ACC112 (cell line): Measurements from ENCODE around the gene MEF2C.
A peak's percentile ranks its signal among the peaks of the same experiment; 100 is the strongest.
"Not testable (repeated sequence)": the region's sequence is repeated elsewhere in the genome, so short reads cannot be mapped to it uniquely, and the experiment has no call there.

Source experiments
- H2AFZ ChIP-seq: fragments of 200-600 bp; sonication (generic); one replicate; pipeline ENCODE4 v1.6.0; 2017; ENCODE audit warnings: antibody characterized with exemption, low read length; ENCODE audit not compliant: unreplicated experiment
- H3K27ac ChIP-seq: fragments of 200-600 bp; sonication (generic); 2 replicates; pipeline ENCODE4 v1.5.1; 2014; ENCODE audit warnings: low read depth, mild to moderate bottlenecking, antibody characterized with exemption, low read length, moderate library complexity
- H3K27me3 ChIP-seq: fragments of 200-600 bp; sonication (generic); 2 replicates; pipeline ENCODE4 v1.6.1; 2014; ENCODE audit warnings: mild to moderate bottlenecking, antibody characterized with exemption, low read length, moderate library complexity, mixed read lengths; ENCODE audit not compliant: insufficient read depth
- H3K36me3 ChIP-seq: fragments of 200-600 bp; sonication (generic); 2 replicates; pipeline ENCODE4 v1.6.1; 2016; ENCODE audit warnings: mild to moderate bottlenecking, antibody characterized with exemption, low read length, moderate library complexity, mixed read lengths; ENCODE audit not compliant: insufficient read depth
- H3K4me1 ChIP-seq: fragments of 200-600 bp; sonication (generic); one replicate; pipeline ENCODE4 v1.6.1; 2016; ENCODE audit warnings: low read length, mixed read lengths; ENCODE audit not compliant: insufficient read depth, unreplicated experiment, control insufficient read depth
- H3K4me3 ChIP-seq: fragments of 200-600 bp; sonication (generic); 2 replicates; pipeline ENCODE4 v1.5.1; 2014; ENCODE audit warnings: mild to moderate bottlenecking, low read depth, low read length
- H3K79me2 ChIP-seq: fragments of 200-600 bp; sonication (generic); one replicate; pipeline ENCODE4 v1.6.0; 2016; ENCODE audit warnings: low read length; ENCODE audit not compliant: control insufficient read depth, unreplicated experiment, insufficient read depth

The MEF2C gene

DNA sequence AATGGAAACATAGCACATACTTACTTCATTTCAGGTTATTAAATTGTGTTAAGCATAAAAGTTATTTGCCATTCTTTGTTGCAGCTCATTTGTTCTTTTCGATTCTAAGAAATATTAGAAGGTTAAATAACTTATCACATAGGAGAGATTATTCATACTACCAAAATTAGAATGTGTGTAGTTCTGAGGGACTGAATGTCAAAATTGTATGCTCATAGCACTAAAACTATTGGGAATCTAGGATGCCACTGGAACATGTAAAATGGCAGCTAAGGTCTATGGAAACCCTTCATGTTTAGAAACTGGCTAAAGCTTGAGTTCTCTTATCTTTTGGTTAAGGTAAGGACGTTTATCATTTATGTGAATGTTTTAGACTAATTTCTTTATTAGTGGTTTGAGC is 21.5 kb upstream of the MEF2C start:
- not testable (repeated sequence) for H3K79me2 ChIP-seq, H2AFZ ChIP-seq, H3K27me3 ChIP-seq, H3K4me3 ChIP-seq, H3K4me1 ChIP-seq, H3K36me3 ChIP-seq, H3K27ac ChIP-seq

- not testable (repeated sequence) for H3K79me2 ChIP-seq, H2AFZ ChIP-seq, H3K27ac ChIP-seq
Observed at GRCh38 chr5:88903966-88904365, 21.0 kb upstream of the MEF2C start.

DNA sequence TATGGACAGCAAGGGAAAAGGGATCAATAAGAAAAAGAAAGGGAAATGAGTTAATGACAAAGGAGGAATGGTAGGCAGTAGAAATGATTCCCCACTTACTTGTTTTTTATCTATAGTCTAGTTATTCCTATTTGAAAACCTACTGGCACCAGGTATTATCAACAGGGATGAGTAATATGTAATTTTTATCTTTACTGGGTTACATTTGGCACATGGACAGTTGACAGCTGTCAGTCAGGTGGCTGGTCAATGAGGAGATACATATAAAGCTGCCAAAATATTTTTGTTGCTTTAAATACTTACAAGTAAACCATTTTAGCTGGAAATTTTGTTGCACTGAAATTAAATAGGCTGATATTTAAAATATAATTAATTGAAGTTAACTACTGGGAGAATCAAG is 18.1 kb upstream of the MEF2C start:
- not testable (repeated sequence) for H3K27ac ChIP-seq, H2AFZ ChIP-seq, H3K36me3 ChIP-seq, H3K27me3 ChIP-seq, H3K4me3 ChIP-seq, H3K79me2 ChIP-seq, H3K4me1 ChIP-seq

More at GRCh38 chr5:88903966-88904365, 21.0 kb upstream of the MEF2C start:
- H3K4me1 ChIP-seq, H3K36me3 ChIP-seq, H3K27me3 ChIP-seq, H3K4me3 ChIP-seq: not testable (repeated sequence)

DNA sequence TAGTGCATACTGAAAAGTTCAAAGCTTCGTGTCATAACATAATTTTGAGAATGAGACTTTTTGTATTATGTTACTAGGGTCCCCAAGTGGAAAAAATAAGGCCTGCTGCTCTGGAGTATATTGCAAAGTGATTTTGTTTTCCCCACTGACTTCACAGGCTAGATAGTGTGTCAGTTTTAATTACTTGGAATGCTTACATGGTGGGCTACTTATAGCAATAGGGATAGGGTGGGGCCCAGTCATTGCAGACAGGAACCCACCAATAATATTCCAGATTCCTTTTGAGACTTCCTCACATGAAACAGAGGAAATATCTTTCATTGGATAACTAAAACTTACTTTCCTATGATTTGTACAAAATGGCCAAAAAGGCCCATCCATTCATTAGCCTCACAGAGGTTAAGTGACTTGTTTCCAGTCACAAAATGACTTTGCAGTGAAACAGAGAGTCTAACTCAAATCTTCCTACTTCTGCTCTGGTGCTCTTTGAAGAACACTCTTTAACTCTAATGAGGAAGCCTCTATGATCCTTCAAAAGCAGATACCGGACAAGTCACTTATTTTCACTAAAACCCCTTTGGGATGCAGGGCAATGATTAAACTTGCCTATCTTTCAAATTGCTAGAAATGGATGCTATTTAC is 16.2 kb upstream of the MEF2C start:
- H3K4me3 ChIP-seq = no peak overlapping the region
- no peaks in the 10 kb centered on the region for H3K79me2 ChIP-seq
- H3K27ac ChIP-seq = no peak overlapping the region
- no peaks in the 10 kb centered on the region for H3K36me3 ChIP-seq
- no peaks in the 10 kb centered on the region for H3K4me1 ChIP-seq
- H3K27me3 ChIP-seq = no peaks in the 10 kb centered on the region
- H2AFZ ChIP-seq = no peak overlapping the region

- no peak overlapping the region for H3K4me3 ChIP-seq
- no peaks in the 10 kb centered on the region for H3K27me3 ChIP-seq
- H3K27ac ChIP-seq = no peak overlapping the region
- no peaks in the 10 kb centered on the region for H3K36me3 ChIP-seq
- no peaks in the 10 kb centered on the region for H3K4me1 ChIP-seq
- no peaks in the 10 kb centered on the region for H3K79me2 ChIP-seq
- no peak overlapping the region for H2AFZ ChIP-seq
Observed at GRCh38 chr5:88897748-88898147, 14.8 kb upstream of the MEF2C start.

GRCh38 chr5:88895681-88896501 is 12.9 kb upstream of the MEF2C start:
- Histone ChIP-seq H3K4me1 (no peaks in the 10 kb centered on the region), H3K27me3 (no peaks in the 10 kb centered on the region), H2AFZ (no peak overlapping the region), H3K79me2 (no peaks in the 10 kb centered on the region), H3K36me3 (no peaks in the 10 kb centered on the region), H3K4me3 (no peak overlapping the region), H3K27ac (no peak overlapping the region)

DNA sequence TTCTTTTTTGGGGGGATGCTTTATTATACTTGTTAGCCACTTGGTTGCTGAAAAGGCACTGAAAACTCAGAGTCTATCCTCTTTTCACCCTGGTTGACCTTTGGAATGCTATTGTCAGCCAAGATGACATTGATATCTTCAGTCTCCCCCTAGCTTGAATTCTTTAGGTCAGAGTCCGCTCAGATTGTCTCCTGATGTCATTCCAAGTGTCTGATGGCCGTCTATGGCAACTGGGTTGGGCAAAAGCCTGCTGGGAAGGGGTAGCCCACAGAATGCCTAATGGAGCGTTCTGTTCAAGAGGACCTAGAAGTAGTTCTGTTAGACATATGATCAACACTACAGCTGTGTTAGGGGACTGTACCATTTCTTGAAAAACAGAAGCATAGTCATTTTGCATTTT is 9.7 kb upstream of the MEF2C start:
- no peaks in the 10 kb centered on the region for H3K27me3 ChIP-seq
- no peak overlapping the region for H3K4me3 ChIP-seq
- H3K79me2 ChIP-seq = no peaks in the 10 kb centered on the region
- no peak overlapping the region for H2AFZ ChIP-seq
- no peak overlapping the region for H3K27ac ChIP-seq
- H3K4me1 ChIP-seq = no peaks in the 10 kb centered on the region
- H3K36me3 ChIP-seq = no peaks in the 10 kb centered on the region

GRCh38 chr5:88890070-88890781 is 7.2 kb upstream of the MEF2C start:
- Histone ChIP-seq H3K79me2 (no peaks in the 10 kb centered on the region), H2AFZ (peak overlapping the region; percentile 88), H3K27me3 (no peaks in the 10 kb centered on the region), H3K27ac (no peak overlapping the region), H3K4me3 (peak overlapping the region; percentile 88), H3K4me1 (peaks cover 9% of the 10 kb centered on the region), H3K36me3 (no peaks in the 10 kb centered on the region)

- peaks cover 9% of the 10 kb centered on the region for H3K4me1 ChIP-seq
- H2AFZ ChIP-seq = peak overlapping the region; percentile 88
- no peaks in the 10 kb centered on the region for H3K79me2 ChIP-seq
- peak overlapping the region; percentile 88 for H3K4me3 ChIP-seq
- H3K27ac ChIP-seq = no peak overlapping the region
- no peaks in the 10 kb centered on the region for H3K27me3 ChIP-seq
- H3K36me3 ChIP-seq = no peaks in the 10 kb centered on the region
Observed at GRCh38 chr5:88889189-88890069, 6.4 kb upstream of the MEF2C start.

- H3K27ac ChIP-seq = no peak overlapping the region
- peaks cover 9% of the 10 kb centered on the region for H3K4me1 ChIP-seq
- peak overlapping the region; percentile 88 for H3K4me3 ChIP-seq
- no peaks in the 10 kb centered on the region for H3K27me3 ChIP-seq
- no peaks in the 10 kb centered on the region for H3K79me2 ChIP-seq
- H3K36me3 ChIP-seq = no peaks in the 10 kb centered on the region
- peak overlapping the region; percentile 88 for H2AFZ ChIP-seq
Observed at GRCh38 chr5:88888848-88889188, 5.8 kb upstream of the MEF2C start.
